NCI-H748 (cell line): ENCODE data around the gene AEBP2.
"Not testable (repeated sequence)": the region's sequence is repeated elsewhere in the genome, so short reads cannot be mapped to it uniquely, and the experiment has no call there.

Source experiments
- DNase-seq: peaks from one replicate; lab custom pipeline; 2025; ENCODE audit not compliant: unreplicated experiment; lab: John Stamatoyannopoulos, UW

AEBP2 gene

GRCh38 chr12:19439059-19440018 is at the start of gene AEBP2:
Gene AEBP2 (plus strand): TSS chr12:19439492. CDS start chr12:19439700, 208 bp downstream.
- peak; percentile 90 for DNase-seq

GRCh38 chr12:19390051-19390598 is 49.2 kb upstream of the AEBP2 start:
- no peak for DNase-seq

- not testable (repeated sequence) for DNase-seq
These were observed 46.6 kb upstream of the AEBP2 start for GRCh38 chr12:19392644-19393043.

GRCh38 chr12:19394385-19394784 is 44.9 kb upstream of the AEBP2 start:
- no peak for DNase-seq

GRCh38 chr12:19397534-19397933 is 41.8 kb upstream of the AEBP2 start:
- no peak for DNase-seq

- no peak for DNase-seq
These were observed 40.6 kb upstream of the AEBP2 start for GRCh38 chr12:19398376-19399363.

GRCh38 chr12:19400649-19401285 is 38.5 kb upstream of the AEBP2 start:
- not testable (repeated sequence) for DNase-seq

GRCh38 chr12:19402211-19402610 is 37.1 kb upstream of the AEBP2 start:
- no peak for DNase-seq

- DNase-seq = no peak
These were observed 36.4 kb upstream of the AEBP2 start for GRCh38 chr12:19402743-19403431.

GRCh38 chr12:19404242-19404880 is 34.9 kb upstream of the AEBP2 start:
- no peak for DNase-seq

- no peak for DNase-seq
These were observed 29.9 kb upstream of the AEBP2 start for GRCh38 chr12:19409376-19409775.

GRCh38 chr12:19410211-19410610 is 29.1 kb upstream of the AEBP2 start:
- DNase-seq = peak; percentile 26

- peak; percentile 14 for DNase-seq
These were observed 28.6 kb upstream of the AEBP2 start for GRCh38 chr12:19410629-19411185.

GRCh38 chr12:19411234-19412204 is 27.8 kb upstream of the AEBP2 start:
- no peak for DNase-seq

GRCh38 chr12:19412844-19413243 is 26.4 kb upstream of the AEBP2 start:
- DNase-seq = no peak

- DNase-seq = not testable (repeated sequence)
These were observed 25.7 kb upstream of the AEBP2 start for GRCh38 chr12:19413582-19413981.

GRCh38 chr12:19415563-19415962 is 23.7 kb upstream of the AEBP2 start:
- DNase-seq = no peak

- no peak for DNase-seq
These were observed 20.2 kb upstream of the AEBP2 start for GRCh38 chr12:19419086-19419485.
